ENCODE measurements around the gene TBC1D8. TPM values are rescaled to one million over a fixed set of nuclear protein-coding genes. Genes with fewer than 3 reads are reported as not detected.

TBC1D8 gene
- total RNA-seq, 1 donor from 2014 or later, result 47.8 TPM

GRCh38 chr2:100974712-100975520 is 176.3 kb downstream of the TBC1D8 start:
- ATAC-seq (no peak), DNase-seq (no peak)
- intact Hi-C loops (cut with micrococcal nuclease), result no loop called here

- no peak for ATAC-seq
- intact Hi-C loops (cut with micrococcal nuclease), result no loop called here
- no peak for DNase-seq
Observed at GRCh38 chr2:100972452-100972851, 178.7 kb downstream of the TBC1D8 start.

- ATAC-seq (no peak), DNase-seq (peak; percentile 44)
- intact Hi-C loops (cut with micrococcal nuclease), result no loop called here
Observed at GRCh38 chr2:100971221-100971620, 180.0 kb downstream of the TBC1D8 start.

- intact Hi-C loops (cut with micrococcal nuclease), result no loop called here
- DNase-seq (no peak), ATAC-seq (no peak)
Observed at GRCh38 chr2:100969998-100970397, 181.2 kb downstream of the TBC1D8 start.

- no peak for ATAC-seq
- DNase-seq, result no peak
- intact Hi-C loops (cut with micrococcal nuclease), result no loop called here
Observed at GRCh38 chr2:100968146-100969145, 182.7 kb downstream of the TBC1D8 start.

- intact Hi-C loops (cut with micrococcal nuclease), result no loop called here
- ATAC-seq (no peak), DNase-seq (no peak)
Observed at GRCh38 chr2:100967716-100968115, 183.5 kb downstream of the TBC1D8 start.

- intact Hi-C loops (cut with micrococcal nuclease), result no loop called here
- no peak for ATAC-seq
Observed at GRCh38 chr2:100965596-100965995, 185.6 kb downstream of the TBC1D8 start.

GRCh38 chr2:100964681-100965169 is 186.5 kb downstream of the TBC1D8 start:
- peak; percentile 26 for ATAC-seq
- intact Hi-C loops (cut with micrococcal nuclease), result no loop called here
- no peak for DNase-seq

More at GRCh38 chr2:100965596-100965995, 185.6 kb downstream of the TBC1D8 start:
- DNase-seq, result no peak

GRCh38 chr2:100964222-100964621 is 187.0 kb downstream of the TBC1D8 start:
- intact Hi-C loops (cut with micrococcal nuclease), result no loop called here
- no peak for DNase-seq
- ATAC-seq, result no peak

GRCh38 chr2:100963026-100963375 is 188.2 kb downstream of the TBC1D8 start:
- ATAC-seq (no peak), DNase-seq (no peak)
- intact Hi-C loops (cut with micrococcal nuclease), result no loop called here

GRCh38 chr2:100962366-100963025 is 188.7 kb downstream of the TBC1D8 start:
- peak; percentile 17 for ATAC-seq
- intact Hi-C loops (cut with micrococcal nuclease), result no loop called here
- no peak for DNase-seq

- ATAC-seq, result no peak
- intact Hi-C loops (cut with micrococcal nuclease), result no loop called here
- no peak for DNase-seq
Observed at GRCh38 chr2:100960688-100961087, 190.5 kb downstream of the TBC1D8 start.

GRCh38 chr2:100959225-100959880 is 191.8 kb downstream of the TBC1D8 start:
- ATAC-seq (no peak), DNase-seq (no peak)
- intact Hi-C loops (cut with micrococcal nuclease), result no loop called here

- intact Hi-C loops (cut with micrococcal nuclease), result no loop called here
- DNase-seq (no peak), ATAC-seq (peak; percentile 78)
Observed at GRCh38 chr2:100957996-100958653, 193.1 kb downstream of the TBC1D8 start.

Other genes with a start within 250 kb of the TBC1D8 start
- 703 TPM for gene RPL31, start 149.1 kb downstream of the TBC1D8 start, total RNA-seq
- gene CNOT11, start 101.5 kb upstream of the TBC1D8 start, total RNA-seq, result 37.4 TPM
- gene RNF149, start 157.3 kb upstream of the TBC1D8 start, total RNA-seq, result 16.6 TPM
- gene CREG2, start 236.1 kb upstream of the TBC1D8 start, total RNA-seq, result not detected